Measurements from ENCODE around the gene CACNA2D1.

CACNA2D1 gene

GRCh38 chr7:82179311-82179710, 264.3 kb downstream of the CACNA2D1 start:
- TF ChIP-seq CTCF (IDR thresholded peaks at IDR 0.05): no peak
- no peaks in the 10 kb centered on the region for H3K27me3 ChIP-seq (ENCODE audit: control insufficient read depth, insufficient read depth, low read length)
- no peak overlapping the region for H3K9ac ChIP-seq
- H3K36me3 ChIP-seq (ENCODE audit: control insufficient read depth, insufficient read depth, low read length): no peaks in the 10 kb centered on the region
- H3K79me2 ChIP-seq: no peaks in the 10 kb centered on the region
- H2AFZ ChIP-seq: no peak overlapping the region
- no peak overlapping the region for H3K4me3 ChIP-seq (ENCODE audit: low read depth, low read length)
- H3K9me3 ChIP-seq (ENCODE audit: control insufficient read depth, low read length): no peaks in the 10 kb centered on the region
- H3K4me1 ChIP-seq: no peaks in the 10 kb centered on the region
- no peak overlapping the region for H3K4me2 ChIP-seq (ENCODE audit: low read length)
- H3K27ac ChIP-seq: no peak overlapping the region

GRCh38 chr7:82175319-82175718, 268.3 kb downstream of the CACNA2D1 start:
- H2AFZ ChIP-seq: no peak overlapping the region
- no peak overlapping the region for H3K9ac ChIP-seq
- H3K79me2 ChIP-seq: no peaks in the 10 kb centered on the region
- H3K4me2 ChIP-seq (ENCODE audit: low read length): no peak overlapping the region
- H3K4me1 ChIP-seq: no peaks in the 10 kb centered on the region
- no peak overlapping the region for H3K4me3 ChIP-seq (ENCODE audit: low read depth, low read length)
- no peak for TF ChIP-seq CTCF (IDR thresholded peaks at IDR 0.05)
- no peak overlapping the region for H3K27ac ChIP-seq
- H3K36me3 ChIP-seq (ENCODE audit: control insufficient read depth, insufficient read depth, low read length): no peaks in the 10 kb centered on the region
- no peaks in the 10 kb centered on the region for H3K9me3 ChIP-seq (ENCODE audit: control insufficient read depth, low read length)
- no peaks in the 10 kb centered on the region for H3K27me3 ChIP-seq (ENCODE audit: control insufficient read depth, insufficient read depth, low read length)

GRCh38 chr7:82173400-82174021, 270.1 kb downstream of the CACNA2D1 start:
- Histone ChIP-seq H3K9me3 (ENCODE audit: control insufficient read depth, low read length) (no peaks in the 10 kb centered on the region), H3K4me1 (no peaks in the 10 kb centered on the region), H3K4me2 (ENCODE audit: low read length) (no peak overlapping the region), H3K79me2 (no peaks in the 10 kb centered on the region), H3K27ac (no peak overlapping the region), H3K27me3 (ENCODE audit: control insufficient read depth, insufficient read depth, low read length) (no peaks in the 10 kb centered on the region), H3K4me3 (ENCODE audit: low read depth, low read length) (no peak overlapping the region), H3K36me3 (ENCODE audit: control insufficient read depth, insufficient read depth, low read length) (no peaks in the 10 kb centered on the region), H3K9ac (no peak overlapping the region), H2AFZ (no peak overlapping the region)
- TF ChIP-seq CTCF (IDR thresholded peaks at IDR 0.05): no peak

GRCh38 chr7:82172881-82173280, 270.7 kb downstream of the CACNA2D1 start:
- H3K79me2 ChIP-seq: no peaks in the 10 kb centered on the region
- H3K27ac ChIP-seq: no peak overlapping the region
- H2AFZ ChIP-seq: no peak overlapping the region
- H3K27me3 ChIP-seq (ENCODE audit: control insufficient read depth, insufficient read depth, low read length): no peaks in the 10 kb centered on the region
- H3K9me3 ChIP-seq (ENCODE audit: control insufficient read depth, low read length): no peaks in the 10 kb centered on the region
- H3K4me2 ChIP-seq (ENCODE audit: low read length): no peak overlapping the region
- no peak overlapping the region for H3K9ac ChIP-seq
- TF ChIP-seq CTCF (IDR thresholded peaks at IDR 0.05): no peak
- no peak overlapping the region for H3K4me3 ChIP-seq (ENCODE audit: low read depth, low read length)
- no peaks in the 10 kb centered on the region for H3K4me1 ChIP-seq
- no peaks in the 10 kb centered on the region for H3K36me3 ChIP-seq (ENCODE audit: control insufficient read depth, insufficient read depth, low read length)

GRCh38 chr7:82172017-82172416, 271.6 kb downstream of the CACNA2D1 start:
- Histone ChIP-seq H3K27me3 (ENCODE audit: control insufficient read depth, insufficient read depth, low read length) (no peaks in the 10 kb centered on the region), H3K36me3 (ENCODE audit: control insufficient read depth, insufficient read depth, low read length) (no peaks in the 10 kb centered on the region), H2AFZ (no peak overlapping the region), H3K9me3 (ENCODE audit: control insufficient read depth, low read length) (no peaks in the 10 kb centered on the region), H3K4me3 (ENCODE audit: low read depth, low read length) (no peak overlapping the region), H3K4me2 (ENCODE audit: low read length) (no peak overlapping the region), H3K27ac (no peak overlapping the region), H3K4me1 (no peaks in the 10 kb centered on the region), H3K79me2 (no peaks in the 10 kb centered on the region), H3K9ac (no peak overlapping the region)
- no peak for TF ChIP-seq CTCF (IDR thresholded peaks at IDR 0.05)

All from parathyroid adenoma (tissue), 2 donors.